ENCODE results near the gene TP73. TPM values are rescaled to one million over a fixed set of nuclear protein-coding genes. Genes with fewer than 3 reads are reported as not detected.

TP73 gene
- total RNA-seq, 1 donor from 2014 or later: not detected

GRCh38 chr1:3631320-3632260, 20.7 kb upstream of the TP73 start:
- DNase-seq (ENCODE audit: low spot score) (no peak), ATAC-seq (no peak)
- intact Hi-C loops (cut with DNase I): no loop called here

GRCh38 chr1:3632298-3632697, 20.0 kb upstream of the TP73 start:
- DNase-seq (ENCODE audit: low spot score) (no peak), ATAC-seq (no peak)
- intact Hi-C loops (cut with DNase I): no loop called here

GRCh38 chr1:3632716-3633343, 19.5 kb upstream of the TP73 start:
- DNase-seq (ENCODE audit: low spot score) (no peak), ATAC-seq (no peak)
- intact Hi-C loops (cut with DNase I): no loop called here

- no peak for ATAC-seq
Measured at GRCh38 chr1:3633344-3634058, 18.8 kb upstream of the TP73 start.

GRCh38 chr1:3634059-3634800, 18.1 kb upstream of the TP73 start:
- ATAC-seq (no peak), DNase-seq (ENCODE audit: low spot score) (no peak)
- intact Hi-C loops (cut with DNase I): no loop called here

More at GRCh38 chr1:3633344-3634058, 18.8 kb upstream of the TP73 start:
- intact Hi-C loops (cut with DNase I): no loop called here
- DNase-seq (ENCODE audit: low spot score): no peak

- intact Hi-C loops (cut with DNase I): no loop called here
- DNase-seq (ENCODE audit: low spot score): no peak
- no peak for ATAC-seq
Measured at GRCh38 chr1:3636080-3636479, 16.2 kb upstream of the TP73 start.

- ATAC-seq (no peak), DNase-seq (ENCODE audit: low spot score) (no peak)
- intact Hi-C loops (cut with DNase I): no loop called here
Measured at GRCh38 chr1:3636531-3636930, 15.8 kb upstream of the TP73 start.

GRCh38 chr1:3638027-3638426, 14.3 kb upstream of the TP73 start:
- ATAC-seq (no peak), DNase-seq (ENCODE audit: low spot score) (no peak)
- intact Hi-C loops (cut with DNase I): no loop called here

- DNase-seq (ENCODE audit: low spot score): no peak
- intact Hi-C loops (cut with DNase I): no loop called here
- no peak for ATAC-seq
Measured at GRCh38 chr1:3638676-3639075, 13.6 kb upstream of the TP73 start.

- DNase-seq (ENCODE audit: low spot score): no peak
- ATAC-seq: no peak
Measured at GRCh38 chr1:3639397-3639911, 12.9 kb upstream of the TP73 start.

GRCh38 chr1:3640121-3640837, 12.0 kb upstream of the TP73 start:
- DNase-seq (ENCODE audit: low spot score): no peak
- ATAC-seq: no peak
- intact Hi-C loops (cut with DNase I): no loop called here

More at GRCh38 chr1:3639397-3639911, 12.9 kb upstream of the TP73 start:
- intact Hi-C loops (cut with DNase I): no loop called here

- ATAC-seq (no peak), DNase-seq (ENCODE audit: low spot score) (no peak)
- intact Hi-C loops (cut with DNase I): no loop called here
Measured at GRCh38 chr1:3641046-3641760, 11.1 kb upstream of the TP73 start.

GRCh38 chr1:3641816-3642215, 10.5 kb upstream of the TP73 start:
- DNase-seq (ENCODE audit: low spot score): no peak
- intact Hi-C loops (cut with DNase I): no loop called here

GRCh38 chr1:3642919-3643675, 9.2 kb upstream of the TP73 start:
- intact Hi-C loops (cut with DNase I): no loop called here
- DNase-seq (ENCODE audit: low spot score): no peak

More at GRCh38 chr1:3641816-3642215, 10.5 kb upstream of the TP73 start:
- no peak for ATAC-seq

GRCh38 chr1:3644273-3644672, 8.0 kb upstream of the TP73 start:
- no peak for DNase-seq (ENCODE audit: low spot score)
- ATAC-seq: no peak
- intact Hi-C loops (cut with DNase I): no loop called here

More at GRCh38 chr1:3642919-3643675, 9.2 kb upstream of the TP73 start:
- no peak for ATAC-seq

GRCh38 chr1:3645247-3645646, 7.1 kb upstream of the TP73 start:
- DNase-seq (ENCODE audit: low spot score) (no peak), ATAC-seq (no peak)
- intact Hi-C loops (cut with DNase I): no loop called here
